GM12892 (cell line): ENCODE data around the gene SKOR2.

Source experiments
- POLR2A ChIP-seq: IDR thresholded peaks from 2 replicates; pipeline ENCODE4 v1.6.1; 2011; ENCODE audit warnings: low read depth, low read length, control low read depth
- POLR2AphosphoS5 ChIP-seq: IDR thresholded peaks from 2 replicates; pipeline ENCODE4 v1.6.1; 2011; ENCODE audit warnings: low read depth, low read length, control low read depth
- TAF1 ChIP-seq: IDR thresholded peaks from 2 replicates; pipeline ENCODE4 v1.6.1; 2011; ENCODE audit warnings: low read depth, mild to moderate bottlenecking, control low read depth, low read length, borderline replicate concordance

- TF ChIP-seq POLR2A (no peak), POLR2AphosphoS5 (no peak), TAF1 (no peak)
Measured at GRCh38 chr18:47250391-47251046, 941 bp downstream of the SKOR2 start.
